ENCODE data around the gene VSIG2.

- TF ChIP-seq CTCF (IDR thresholded peaks at IDR 0.05) (no peak), EP300 (IDR thresholded peaks at IDR 0.05) (no peak), POLR2A (IDR thresholded peaks at IDR 0.05) (no peak), POLR2AphosphoS5 (IDR thresholded peaks at IDR 0.05) (no peak)
These were observed 2.3 kb upstream of the VSIG2 start for GRCh38 chr11:124754309-124754708.

Measured in gastroesophageal sphincter (tissue), 3 donors.